Right atrium auricular region (tissue), 2 donors: Measurements from ENCODE around the gene CENPT. TPM values are rescaled to one million over a fixed set of nuclear protein-coding genes. Genes with fewer than 3 reads are reported as not detected.

ENCODE experiments used
- DNase-seq: peaks from one replicate; pipeline ENCODE4 v3.0.0-alpha.2; 2019; ENCODE audit warnings: low spot score
- H3K27ac ChIP-seq, 2 donors: fragments of 200-600 bp; sonication (generic); 1 replicate in 1 of 2; 2 replicates in 1 of 2; pipeline ENCODE4 v1.5.1; 2016 to 2019
- H3K27me3 ChIP-seq, 2 donors: fragments of 200-600 bp; sonication (generic); one replicate each; pipeline versions ENCODE4 v1.5.1 to v1.6.0; 2017 to 2019
- H3K36me3 ChIP-seq: fragments of 200-600 bp; sonication (generic); one replicate; pipeline ENCODE4 v1.5.1; 2016
- H3K4me1 ChIP-seq, 2 donors: fragments of 200-600 bp; sonication (generic); one replicate each; pipeline versions ENCODE4 v1.5.1 to v1.6.0; 2017 to 2019
- H3K4me3 ChIP-seq, 2 donors: fragments of 200-600 bp; sonication (generic); 1 replicate in 1 of 2; 2 replicates in 1 of 2; pipeline ENCODE4 v1.5.1; 2017 to 2019; ENCODE audit warnings: mild to moderate bottlenecking in 1 of 2, moderate library complexity in 1 of 2
- H3K9me3 ChIP-seq, 2 donors: fragments of 200-600 bp; sonication (generic); one replicate each; pipeline ENCODE4 v1.5.1; 2019
- CTCF ChIP-seq, 2 donors: fragments of 200-600 bp; sonication (generic); IDR thresholded peaks; one replicate each; pipeline ENCODE4 v1.5.1; 2019; ENCODE audit warnings: antibody characterized with exemption in 2 of 2
- total RNA-seq, 2 donors: library from RNA; depleted of rRNA; stranded (reverse); fragments of >200 nt; gene quantifications; one replicate each; pipeline ENCODE4 v1.1.0, GENCODE V29; 2016

CENPT gene
- total RNA-seq, 2 donors from 2014 or later: 8.7 to 19.1 TPM

GRCh38 chr16:67807148-67807682, 40.3 kb downstream of the CENPT start:
- peaks cover 0 to 16% of the 10 kb centered on the region in 2 donors for H3K4me1 ChIP-seq
- H3K36me3 ChIP-seq: peaks cover 8% of the 10 kb centered on the region
- no peaks in the 10 kb centered on the region for H3K27me3 ChIP-seq
- peak overlapping the region; percentile 77 to 87 for H3K27ac ChIP-seq
- DNase-seq: no peak
- H3K9me3 ChIP-seq: no peaks in the 10 kb centered on the region
- TF ChIP-seq CTCF (IDR thresholded peaks at IDR 0.05): no peak
- peak overlapping the region; percentile 90 to 97 for H3K4me3 ChIP-seq

GRCh38 chr16:67806428-67807147, 40.9 kb downstream of the CENPT start, which contains the start of the genes RANBP10 and TSNAXIP1:
Gene RANBP10 (minus strand): TSS chr16:67806560. CDS start chr16:67806536, 24 bp downstream.
Gene TSNAXIP1 (plus strand): TSS chr16:67806889. CDS start chr16:67807150, 261 bp downstream.
- TF ChIP-seq CTCF (IDR thresholded peaks at IDR 0.05): no peak
- DNase-seq: peak; percentile 98
- peaks cover 14% of the 10 kb centered on the region for H3K36me3 ChIP-seq

GRCh38 chr16:67805718-67806427, 41.6 kb downstream of the CENPT start:
- no peak for DNase-seq
- no peak for TF ChIP-seq CTCF (IDR thresholded peaks at IDR 0.05)
- Histone ChIP-seq H3K27me3 (no peaks in the 10 kb centered on the region), H3K36me3 (peaks cover 17% of the 10 kb centered on the region), H3K27ac (peak overlapping the region; percentile 77 to 87), H3K9me3 (no peaks in the 10 kb centered on the region), H3K4me3 (peak overlapping the region; percentile 90 to 97), H3K4me1 (peaks cover 0 to 16% of the 10 kb centered on the region in 2 donors)

More at GRCh38 chr16:67806428-67807147, 40.9 kb downstream of the CENPT start, which contains the start of the genes RANBP10 and TSNAXIP1:
- Histone ChIP-seq H3K4me3 (peak within 1 kb of the TSS; percentile 90 to 97), H3K9me3 (no peaks in the 10 kb centered on the region), H3K27me3 (no peaks in the 10 kb centered on the region), H3K27ac (peak within 1 kb of the TSS; percentile 77 to 87), H3K4me1 (peaks cover 0 to 16% of the 10 kb centered on the region in 2 donors)

- Histone ChIP-seq H3K36me3 (peaks cover 17% of the 10 kb centered on the region), H3K27me3 (no peaks in the 10 kb centered on the region), H3K4me3 (peak overlapping the region in 1 of 2 donors; percentile 90), H3K9me3 (no peaks in the 10 kb centered on the region), H3K27ac (no peak overlapping the region), H3K4me1 (peaks cover 0 to 24% of the 10 kb centered on the region in 2 donors)
- TF ChIP-seq CTCF (IDR thresholded peaks at IDR 0.05): no peak
- no peak for DNase-seq
Measured at GRCh38 chr16:67804853-67805542, 42.5 kb downstream of the CENPT start.

GRCh38 chr16:67803894-67804293, 43.6 kb downstream of the CENPT start:
- Histone ChIP-seq H3K4me3 (no peak overlapping the region), H3K9me3 (no peaks in the 10 kb centered on the region), H3K4me1 (peaks cover 0 to 27% of the 10 kb centered on the region in 2 donors), H3K27ac (no peak overlapping the region), H3K36me3 (peaks cover 17% of the 10 kb centered on the region), H3K27me3 (no peaks in the 10 kb centered on the region)
- TF ChIP-seq CTCF (IDR thresholded peaks at IDR 0.05): no peak
- no peak for DNase-seq
